LNCAP (cell line): Measurements from ENCODE around the gene SLC30A4.

Source experiments
- TF ChIP-seq, protein P1 (sequence below): fragments of 450-650 bp; IDR thresholded peaks from 2 replicates; pipeline ENCODE4 v1.5.1; 2017; ENCODE audit warnings: mild to moderate bottlenecking

The SLC30A4 gene

DNA sequence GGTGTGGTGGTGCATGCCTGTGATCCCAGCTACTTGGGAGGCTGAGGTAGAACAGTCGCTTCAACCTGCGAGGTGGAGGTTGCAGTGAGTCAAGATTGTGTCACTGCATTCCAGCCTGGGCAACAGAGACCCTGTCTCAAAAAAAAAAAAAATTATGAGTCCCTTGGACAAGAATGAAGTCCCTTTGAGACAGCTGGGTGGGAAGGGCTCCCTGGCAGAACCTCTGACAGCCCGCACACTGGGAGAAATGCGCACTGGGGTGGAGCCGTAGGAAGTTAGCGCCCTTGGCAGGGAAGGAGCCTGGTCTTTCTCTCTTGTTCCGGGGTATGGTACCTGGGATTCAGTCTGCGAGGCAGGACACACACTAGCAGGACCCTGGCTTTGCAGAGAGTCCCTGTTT lies 51.4 kb downstream of the SLC30A4 start:
- TF ChIP-seq, protein P1, sequence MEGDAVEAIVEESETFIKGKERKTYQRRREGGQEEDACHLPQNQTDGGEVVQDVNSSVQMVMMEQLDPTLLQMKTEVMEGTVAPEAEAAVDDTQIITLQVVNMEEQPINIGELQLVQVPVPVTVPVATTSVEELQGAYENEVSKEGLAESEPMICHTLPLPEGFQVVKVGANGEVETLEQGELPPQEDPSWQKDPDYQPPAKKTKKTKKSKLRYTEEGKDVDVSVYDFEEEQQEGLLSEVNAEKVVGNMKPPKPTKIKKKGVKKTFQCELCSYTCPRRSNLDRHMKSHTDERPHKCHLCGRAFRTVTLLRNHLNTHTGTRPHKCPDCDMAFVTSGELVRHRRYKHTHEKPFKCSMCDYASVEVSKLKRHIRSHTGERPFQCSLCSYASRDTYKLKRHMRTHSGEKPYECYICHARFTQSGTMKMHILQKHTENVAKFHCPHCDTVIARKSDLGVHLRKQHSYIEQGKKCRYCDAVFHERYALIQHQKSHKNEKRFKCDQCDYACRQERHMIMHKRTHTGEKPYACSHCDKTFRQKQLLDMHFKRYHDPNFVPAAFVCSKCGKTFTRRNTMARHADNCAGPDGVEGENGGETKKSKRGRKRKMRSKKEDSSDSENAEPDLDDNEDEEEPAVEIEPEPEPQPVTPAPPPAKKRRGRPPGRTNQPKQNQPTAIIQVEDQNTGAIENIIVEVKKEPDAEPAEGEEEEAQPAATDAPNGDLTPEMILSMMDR = no peak

DNA sequence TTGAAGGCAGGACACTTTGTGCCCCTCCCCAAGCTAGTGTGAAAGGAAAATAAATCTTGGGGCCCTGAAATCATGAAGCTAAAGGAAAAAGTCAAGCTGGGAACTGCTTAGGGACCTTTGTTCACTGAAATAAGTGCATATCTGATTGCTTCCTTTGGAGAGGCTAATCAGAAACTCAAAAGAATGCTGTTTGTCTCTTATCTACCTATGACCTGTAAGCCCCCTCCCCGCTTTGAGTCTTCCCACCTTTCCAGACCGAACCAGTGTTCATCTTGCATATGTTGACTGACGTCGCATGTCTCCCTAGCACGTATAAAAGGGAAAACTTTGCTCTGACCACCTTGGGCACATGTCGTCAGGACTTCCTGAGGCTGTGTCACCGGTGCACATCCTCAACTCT lies 53.1 kb downstream of the SLC30A4 start:
- TF ChIP-seq, protein P1 = no peak

DNA sequence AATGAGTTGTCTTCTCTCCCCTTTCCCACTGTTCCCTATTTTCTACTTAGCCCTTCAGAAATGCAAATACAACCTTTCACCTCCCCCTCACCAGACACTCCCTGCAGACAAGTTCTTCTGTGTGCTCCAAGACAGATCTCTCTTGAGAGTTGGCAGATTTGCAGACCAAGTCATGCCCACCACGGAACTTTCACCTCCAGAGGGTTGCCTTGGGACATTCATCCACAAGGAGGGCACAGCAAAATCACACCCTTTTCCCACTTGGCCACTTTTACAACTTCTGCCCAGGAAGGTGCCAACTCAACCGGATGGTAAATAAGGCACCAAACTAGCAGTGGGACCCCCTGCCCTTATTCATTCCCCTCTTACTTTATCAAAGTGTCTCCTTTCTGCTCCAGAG lies 53.5 kb downstream of the SLC30A4 start:
- TF ChIP-seq, protein P1 = no peak

DNA sequence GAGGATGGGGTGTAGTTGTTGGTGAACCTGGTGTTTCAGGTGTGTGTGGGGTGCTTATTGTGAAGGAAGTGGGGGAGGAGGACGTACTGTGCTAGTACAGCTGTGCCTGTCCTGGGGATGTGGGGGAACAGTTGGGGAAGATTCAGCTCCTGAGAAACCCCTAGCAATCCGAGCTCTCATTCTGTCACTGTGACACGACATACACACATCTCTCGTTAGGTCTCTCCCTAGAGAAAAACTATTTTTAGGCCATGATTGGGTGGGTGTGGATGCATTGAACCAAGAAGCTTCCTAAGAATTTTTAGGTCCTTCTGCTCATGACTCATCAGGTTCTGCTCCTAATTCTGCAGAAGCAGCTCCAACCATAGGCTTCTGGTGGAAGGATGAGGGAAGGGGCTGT lies 54.3 kb downstream of the SLC30A4 start:
- TF ChIP-seq, protein P1 = no peak

DNA sequence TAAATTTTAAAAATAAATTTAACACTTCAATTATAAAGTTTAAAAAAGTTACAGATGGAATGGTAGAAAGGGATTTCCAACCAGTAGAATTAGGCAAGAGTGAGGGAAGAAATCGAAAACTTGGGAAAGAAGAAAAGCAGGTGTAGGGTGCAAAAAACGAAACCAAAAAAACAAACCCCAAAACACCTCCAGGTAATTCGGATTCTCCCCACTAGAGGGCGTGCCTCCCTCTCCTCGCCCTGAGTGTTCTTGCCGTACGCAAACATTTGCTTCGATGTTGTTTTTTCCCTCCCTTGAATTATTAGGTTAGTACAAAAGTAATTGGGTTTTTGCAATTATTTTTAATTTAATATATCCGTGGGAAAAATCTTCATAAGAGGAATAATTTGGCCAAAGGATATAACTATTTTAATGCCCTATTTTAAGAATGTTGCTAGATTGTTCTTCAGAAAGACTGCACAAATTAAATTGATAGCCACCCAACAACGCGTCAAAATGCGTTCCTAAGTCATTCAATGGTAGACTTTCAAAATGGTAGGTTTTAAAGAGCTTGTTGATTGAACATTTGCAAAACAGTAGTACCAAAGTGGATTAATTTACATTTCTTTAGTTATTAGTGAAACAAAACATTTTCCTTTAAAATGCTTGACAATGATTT lies 63.7 kb downstream of the SLC30A4 start:
- TF ChIP-seq, protein P1 = peak; percentile 87

DNA sequence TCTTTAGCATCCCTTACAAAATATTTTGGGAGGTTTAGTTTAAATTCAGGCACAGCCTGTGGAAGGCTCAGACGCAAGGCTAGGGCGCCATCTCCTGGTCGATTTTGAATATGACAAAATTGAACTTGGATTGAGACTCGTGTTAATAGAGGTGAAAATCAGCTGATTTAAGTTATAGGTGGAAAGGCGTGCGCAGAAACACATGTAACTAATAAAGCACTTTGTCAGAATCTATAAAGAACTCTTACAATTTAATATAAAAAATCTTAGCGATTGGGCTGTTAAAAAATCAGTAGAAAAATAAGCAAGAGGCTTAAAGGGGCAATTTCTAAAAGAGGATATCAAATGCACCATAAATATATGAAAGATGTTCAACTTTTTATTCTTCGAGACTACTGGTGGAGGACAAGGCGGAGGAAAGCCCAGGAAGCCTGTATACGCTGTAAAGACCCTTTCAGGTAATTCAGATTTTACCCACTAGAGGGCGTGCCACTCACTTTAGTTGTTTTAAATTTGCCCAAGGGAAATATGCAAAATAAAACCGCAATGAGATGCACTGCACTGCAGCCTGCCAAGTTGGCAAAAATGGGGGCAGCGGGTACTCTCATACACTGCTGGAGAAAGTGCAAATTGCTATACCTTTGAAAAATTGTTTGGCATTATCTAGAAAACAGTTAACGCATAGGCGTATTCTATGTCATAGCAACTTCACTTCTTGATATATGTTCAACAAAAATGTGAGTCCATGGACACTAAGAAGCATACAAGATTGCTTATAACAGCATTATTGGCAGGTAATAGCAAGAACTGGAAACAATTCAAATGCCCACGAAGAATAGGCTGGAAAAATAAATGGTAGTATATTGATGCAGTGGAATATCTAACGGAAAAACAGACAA lies 64.7 kb downstream of the SLC30A4 start:
- TF ChIP-seq, protein P1 = peak; percentile 76

DNA sequence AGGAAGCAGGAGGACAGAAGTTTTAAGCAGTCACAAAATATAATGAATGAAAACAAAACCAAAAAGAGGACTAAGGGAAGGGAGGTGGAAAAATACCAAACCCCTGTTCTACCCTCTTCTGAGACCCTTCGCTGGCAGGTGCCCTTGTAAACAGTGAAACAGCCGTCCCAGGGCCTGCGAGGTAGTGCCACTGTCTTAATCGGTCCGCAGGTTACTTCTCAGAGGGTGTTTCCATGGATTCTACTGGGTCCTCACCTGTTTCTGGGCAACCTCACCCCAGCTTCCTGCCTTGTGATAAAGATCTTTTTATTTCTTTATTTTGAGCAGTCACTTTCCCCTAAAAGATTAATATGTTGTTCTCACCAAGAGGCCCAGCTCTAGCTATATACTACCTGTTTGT lies 65.3 kb downstream of the SLC30A4 start:
- TF ChIP-seq, protein P1 = no peak
